Measurements from ENCODE around the gene RUSF1.
"Not testable (repeated sequence)": the region's sequence is repeated elsewhere in the genome, so short reads cannot be mapped to it uniquely, and the experiment has no call there.

RUSF1 gene

GRCh38 chr16:31485571-31485970 lies 22.6 kb downstream of the RUSF1 start:
- ChIA-PET POLR2A (no interaction called here), CTCF (no interaction called here)
- TF ChIP-seq FOXK2 (IDR thresholded peaks at IDR 0.05) (no peak), LEF1 (IDR thresholded peaks at IDR 0.05; ENCODE audit: borderline replicate concordance) (no peak), NFRKB (IDR thresholded peaks at IDR 0.05) (no peak), FOXA1 (IDR thresholded peaks at IDR 0.05) (no peak), CTBP1 (IDR thresholded peaks at IDR 0.05; ENCODE audit: borderline replicate concordance) (no peak), ARNT (IDR thresholded peaks at IDR 0.05) (no peak), HDGF (IDR thresholded peaks at IDR 0.05; ENCODE audit: borderline replicate concordance) (no peak), L3MBTL2 (conservative IDR thresholded peaks at IDR 0.05) (no peak), SUZ12 (IDR thresholded peaks at IDR 0.05) (no peak)
- DNase-seq (ENCODE audit: extremely low spot score) = no peak

- ChIA-PET CTCF (no interaction called here), POLR2A (interaction anchor here (0.6 kb wide), 1 partner anchor 25 kb away, joined by 3 read pairs; no protein-coding TSS in a partner anchor)
- TF ChIP-seq SUZ12 (IDR thresholded peaks at IDR 0.05) = no peak
- TF ChIP-seq LEF1 (IDR thresholded peaks at IDR 0.05; ENCODE audit: borderline replicate concordance) = no peak
- TF ChIP-seq, protein P1, sequence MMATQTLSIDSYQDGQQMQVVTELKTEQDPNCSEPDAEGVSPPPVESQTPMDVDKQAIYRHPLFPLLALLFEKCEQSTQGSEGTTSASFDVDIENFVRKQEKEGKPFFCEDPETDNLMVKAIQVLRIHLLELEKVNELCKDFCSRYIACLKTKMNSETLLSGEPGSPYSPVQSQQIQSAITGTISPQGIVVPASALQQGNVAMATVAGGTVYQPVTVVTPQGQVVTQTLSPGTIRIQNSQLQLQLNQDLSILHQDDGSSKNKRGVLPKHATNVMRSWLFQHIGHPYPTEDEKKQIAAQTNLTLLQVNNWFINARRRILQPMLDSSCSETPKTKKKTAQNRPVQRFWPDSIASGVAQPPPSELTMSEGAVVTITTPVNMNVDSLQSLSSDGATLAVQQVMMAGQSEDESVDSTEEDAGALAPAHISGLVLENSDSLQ (IDR thresholded peaks at IDR 0.05) = no peak
- no peak for TF ChIP-seq FOXM1 (IDR thresholded peaks at IDR 0.05; ENCODE audit: borderline replicate concordance)
- no peak for TF ChIP-seq ZNF384 (IDR thresholded peaks at IDR 0.05)
- no peak for TF ChIP-seq CTBP1 (IDR thresholded peaks at IDR 0.05; ENCODE audit: borderline replicate concordance)
- no peak for TF ChIP-seq FOXA1 (IDR thresholded peaks at IDR 0.05)
- no peak for TF ChIP-seq L3MBTL2 (conservative IDR thresholded peaks at IDR 0.05)
- no peak for TF ChIP-seq TARDBP (IDR thresholded peaks at IDR 0.05)
- TF ChIP-seq ARNT (IDR thresholded peaks at IDR 0.05) = no peak
- no peak for DNase-seq (ENCODE audit: extremely low spot score)
These were observed 23.6 kb downstream of the RUSF1 start for GRCh38 chr16:31484491-31485171.

DNA sequence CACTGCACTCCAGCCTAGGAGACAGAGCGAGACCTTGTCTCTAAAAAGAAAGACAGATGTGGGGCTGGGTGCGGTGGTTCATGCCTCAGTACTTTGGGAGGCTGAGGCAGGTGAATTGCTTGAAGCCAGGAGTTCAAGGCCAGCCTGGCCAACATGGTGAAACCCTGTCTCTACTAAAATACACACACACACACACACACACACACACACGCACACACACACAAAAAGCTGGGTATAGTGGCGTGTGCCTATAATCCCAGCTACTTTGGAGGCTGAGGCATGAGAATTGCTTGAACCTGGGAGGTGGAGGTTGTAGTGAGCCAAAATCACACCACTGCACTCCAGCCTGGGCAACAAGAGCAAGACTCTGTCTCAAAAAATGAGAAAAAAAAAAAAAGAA lies 24.1 kb downstream of the RUSF1 start:
- POLR2A ChIA-PET, CTCF ChIA-PET: not testable (repeated sequence)

DNA sequence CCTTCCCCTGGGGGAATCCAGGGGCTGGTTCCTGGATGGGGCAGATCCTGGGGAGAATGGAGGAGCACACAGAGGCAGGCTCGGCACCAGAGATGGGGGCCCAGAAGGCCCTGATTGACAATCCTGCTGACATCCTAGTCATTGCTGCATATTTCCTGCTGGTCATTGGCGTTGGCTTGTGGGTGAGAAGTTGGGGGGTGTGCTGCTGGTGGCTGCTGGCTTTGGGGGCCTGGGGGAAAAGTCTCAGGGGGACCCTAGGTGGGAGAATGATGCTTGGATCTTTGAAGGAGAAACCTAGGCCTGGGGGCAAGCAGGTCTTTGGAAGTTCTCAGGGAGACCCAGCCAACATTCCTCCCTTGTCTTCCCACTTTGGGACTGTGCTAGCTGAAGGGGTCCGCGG lies 25.1 kb downstream of the RUSF1 start, which contains the start of gene SLC5A2:
SLC5A2 (plus strand) TSS at position 43 of the 400 bp plus-strand sequence; CDS start at position 57, 14 bp downstream.
- ChIA-PET POLR2A (interaction anchor here (1.0 kb wide), 1 partner anchor 24 kb away, joined by 3 read pairs; the partner anchor contains the start of gene ARMC5), CTCF (no interaction called here)
- TF ChIP-seq SUZ12 (IDR thresholded peaks at IDR 0.05) (no peak), ELF4 (IDR thresholded peaks at IDR 0.05) (no peak), TARDBP (IDR thresholded peaks at IDR 0.05) (no peak), NFRKB (IDR thresholded peaks at IDR 0.05) (no peak), FOXM1 (IDR thresholded peaks at IDR 0.05; ENCODE audit: borderline replicate concordance) (no peak), HDGF (IDR thresholded peaks at IDR 0.05; ENCODE audit: borderline replicate concordance) (no peak), BHLHE40 (IDR thresholded peaks at IDR 0.05; ENCODE audit: borderline replicate concordance) (no peak), SP1 (IDR thresholded peaks at IDR 0.05) (no peak), FOXK2 (IDR thresholded peaks at IDR 0.05) (no peak), ZNF384 (IDR thresholded peaks at IDR 0.05) (no peak)
- TF ChIP-seq, protein P1 (IDR thresholded peaks at IDR 0.05) = no peak
- DNase-seq (ENCODE audit: extremely low spot score) = no peak

More for the DNA sequence above, 24.1 kb downstream of the RUSF1 start:
- DNase-seq (ENCODE audit: extremely low spot score) = not testable (repeated sequence)

DNA sequence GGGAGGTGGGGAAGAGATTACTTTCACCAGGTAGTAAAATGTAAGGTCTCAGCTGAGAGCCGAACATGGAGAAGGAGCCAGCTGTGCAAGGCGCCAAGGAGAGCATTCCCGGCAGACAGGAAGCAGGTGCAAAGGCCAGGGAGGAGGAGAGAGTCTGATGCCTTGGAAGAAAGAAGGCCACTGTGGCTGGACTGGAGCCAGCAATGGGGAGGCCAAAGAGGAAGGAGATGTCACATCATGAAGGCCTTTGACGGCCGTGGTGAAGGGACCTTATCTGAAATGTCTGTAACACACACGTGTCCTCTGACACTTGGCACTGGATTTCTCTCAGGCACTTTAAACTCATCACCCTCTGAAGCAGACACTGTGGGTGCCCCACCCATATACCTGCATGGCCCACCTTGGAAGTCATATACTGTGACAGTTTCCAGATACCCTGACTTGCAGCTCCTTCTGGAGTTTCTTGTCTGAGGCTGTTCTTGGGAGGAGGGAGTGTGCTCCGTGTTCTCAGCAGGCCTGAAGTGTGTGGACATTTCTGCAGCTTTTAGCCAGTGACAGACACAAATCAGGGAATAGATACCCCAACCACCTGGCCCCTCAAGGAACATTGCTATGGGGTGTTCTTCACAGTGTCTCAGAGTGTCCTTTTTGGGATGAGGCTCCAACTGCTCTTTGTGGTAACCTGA lies 27.2 kb downstream of the RUSF1 start:
- ChIA-PET POLR2A (interaction anchor here (1.7 kb wide), 1 partner anchor 21 kb away, joined by 4 read pairs; the partner anchor contains the start of gene ARMC5), CTCF (no interaction called here)
- no peak for DNase-seq (ENCODE audit: extremely low spot score)
- no peak for TF ChIP-seq SP1 (IDR thresholded peaks at IDR 0.05)
- no peak for TF ChIP-seq ZNF384 (IDR thresholded peaks at IDR 0.05)

- POLR2A ChIA-PET = no interaction called here
These were observed 28.4 kb downstream of the RUSF1 start for GRCh38 chr16:31479751-31480150.

GRCh38 chr16:31478956-31479355 lies 29.2 kb downstream of the RUSF1 start:
- ChIA-PET POLR2A (no interaction called here), CTCF (no interaction called here)
- TF ChIP-seq FOXK2 (IDR thresholded peaks at IDR 0.05) (no peak), CTBP1 (IDR thresholded peaks at IDR 0.05; ENCODE audit: borderline replicate concordance) (no peak), ELF4 (IDR thresholded peaks at IDR 0.05) (no peak), L3MBTL2 (conservative IDR thresholded peaks at IDR 0.05) (no peak), LEF1 (IDR thresholded peaks at IDR 0.05; ENCODE audit: borderline replicate concordance) (no peak), TARDBP (IDR thresholded peaks at IDR 0.05) (no peak), SUZ12 (IDR thresholded peaks at IDR 0.05) (no peak)
- TF ChIP-seq, protein P1 (IDR thresholded peaks at IDR 0.05) = no peak
- no peak for DNase-seq (ENCODE audit: extremely low spot score)

More at GRCh38 chr16:31479751-31480150, 28.4 kb downstream of the RUSF1 start:
- no peak for TF ChIP-seq NFRKB (IDR thresholded peaks at IDR 0.05)
- no peak for TF ChIP-seq FOXK2 (IDR thresholded peaks at IDR 0.05)
- TF ChIP-seq SP1 (IDR thresholded peaks at IDR 0.05) = no peak
- TF ChIP-seq ELF4 (IDR thresholded peaks at IDR 0.05) = no peak
- TF ChIP-seq BHLHE40 (IDR thresholded peaks at IDR 0.05; ENCODE audit: borderline replicate concordance) = no peak
- no peak for DNase-seq (ENCODE audit: extremely low spot score)
- CTCF ChIA-PET = no interaction called here

All from HEK293T (cell line).